Left colon (tissue), 2 donors: ENCODE data around the gene PCYT1A. TPM values are rescaled to one million over a fixed set of nuclear protein-coding genes. Genes with fewer than 3 reads are reported as not detected.

Experiments used
- ATAC-seq: fragments of 200-7000 bp; cut with Tn5 transposase; one replicate; pipeline ENCODE4 v1.9.1; 2020; ENCODE audit warnings: mild to moderate bottlenecking, moderate library complexity
- DNase-seq, 2 donors: peaks; one replicate each; pipeline ENCODE4 v3.0.0-alpha.2; 2020
- intact Hi-C, 2 donors: fragments of 100-400 bp; cut with DNase I in 1 of 2; cut with micrococcal nuclease in 1 of 2; formaldehyde crosslinking; loops; one replicate each; pipeline versions ENCODE4 v1.11.2 to v1.14.0; 2022; cut with DNase I, micrococcal nuclease
- total RNA-seq, 2 donors: library from RNA; stranded (reverse); fragmentation: NEBNext Ultra II Directional; extraction: Animal tissue kit (Norgen Biotek cat#: 25700); gene quantifications; one replicate each; pipeline ENCODE4 v1.2.1, GENCODE V29; 2021
- donor health status: DM: no; HTN: no; CAD: no.
- donor health status: DM: yes; HTN: yes; CAD: no.

The PCYT1A gene
- total RNA-seq, 2 donors from 2014 or later = 57.7 to 64.6 TPM

GRCh38 chr3:196298521-196298920 is 11.0 kb upstream of the PCYT1A start:
- intact Hi-C loops = no loop called here
- ATAC-seq (no peak), DNase-seq (no peak)

GRCh38 chr3:196292286-196292923 is 4.9 kb upstream of the PCYT1A start:
- ATAC-seq (no peak), DNase-seq (no peak)
- intact Hi-C loops = no loop called here

- intact Hi-C loops = no loop called here
- no peak for DNase-seq
- ATAC-seq = peak; percentile 26
Measured at GRCh38 chr3:196288141-196288460, 575 bp upstream of the PCYT1A start.

- no peak for DNase-seq
- peak; percentile 53 for ATAC-seq
- intact Hi-C loops = no loop called here
Measured at GRCh38 chr3:196287090-196287439, 461 bp downstream of the PCYT1A start.

GRCh38 chr3:196284396-196284795 is 3.1 kb downstream of the PCYT1A start:
- ATAC-seq = no peak
- intact Hi-C loops = no loop called here
- no peak for DNase-seq

- intact Hi-C loops = no loop called here
Measured at GRCh38 chr3:196281962-196282361, 5.6 kb downstream of the PCYT1A start.

GRCh38 chr3:196280689-196281440 is 6.7 kb downstream of the PCYT1A start:
- intact Hi-C loops = no loop called here
- no peak for DNase-seq

More at GRCh38 chr3:196281962-196282361, 5.6 kb downstream of the PCYT1A start:
- no peak for DNase-seq
- no peak for ATAC-seq

GRCh38 chr3:196275126-196275525 is 12.4 kb downstream of the PCYT1A start:
- DNase-seq (no peak), ATAC-seq (no peak)
- intact Hi-C loops = no loop called here

More at GRCh38 chr3:196280689-196281440, 6.7 kb downstream of the PCYT1A start:
- peak; percentile 33 for ATAC-seq

- ATAC-seq = no peak
- intact Hi-C loops = no loop called here
- no peak for DNase-seq
Measured at GRCh38 chr3:196274585-196274984, 12.9 kb downstream of the PCYT1A start.

- ATAC-seq = peak; percentile 20
- intact Hi-C loops = no loop called here
- no peak for DNase-seq
Measured at GRCh38 chr3:196273655-196274054, 13.9 kb downstream of the PCYT1A start.

GRCh38 chr3:196272826-196273225 is 14.7 kb downstream of the PCYT1A start:
- intact Hi-C loops = no loop called here
- DNase-seq = no peak
- ATAC-seq = no peak

- ATAC-seq (no peak), DNase-seq (no peak)
- intact Hi-C loops = no loop called here
Measured at GRCh38 chr3:196270499-196270898, 17.0 kb downstream of the PCYT1A start.

GRCh38 chr3:196268284-196269163 is 19.0 kb downstream of the PCYT1A start:
- no peak for DNase-seq
- intact Hi-C loops = no loop called here
- ATAC-seq = peak; percentile 51

- peak; percentile 65 for ATAC-seq
- DNase-seq = no peak
- intact Hi-C loops = no loop called here
Measured at GRCh38 chr3:196263819-196264218, 23.7 kb downstream of the PCYT1A start.

- intact Hi-C loops = no loop called here
- ATAC-seq (no peak), DNase-seq (no peak)
Measured at GRCh38 chr3:196260784-196261183, 26.7 kb downstream of the PCYT1A start.

- no peak for ATAC-seq
- intact Hi-C loops = no loop called here
- DNase-seq = no peak
Measured at GRCh38 chr3:196255776-196256175, 31.8 kb downstream of the PCYT1A start.

GRCh38 chr3:196254376-196255283 is 32.9 kb downstream of the PCYT1A start:
- ATAC-seq = peak; percentile 87
- no peak for DNase-seq
- intact Hi-C loops = loop anchor here in 1 of 2 donors (5.0 kb wide), 1 partner anchor 268 kb away; no protein-coding TSS in a partner anchor

- peak; percentile 36 for ATAC-seq
- intact Hi-C loops = loop anchor here in 1 of 2 donors (5.0 kb wide), 1 partner anchor 270 kb away; no protein-coding TSS in a partner anchor
- DNase-seq = no peak
Measured at GRCh38 chr3:196251918-196252317, 35.6 kb downstream of the PCYT1A start.
